ENCODE data around the gene PHKG1. TPM values are rescaled to one million over a fixed set of nuclear protein-coding genes. Genes with fewer than 3 reads are reported as not detected.
A peak's percentile ranks its signal among the peaks of the same experiment; 100 is the strongest.
"Not testable (repeated sequence)": the region's sequence is repeated elsewhere in the genome, so short reads cannot be mapped to it uniquely, and the experiment has no call there.

PHKG1 gene
- total RNA-seq, 4 donors from 2014 or later = 0.31 to 2.7 (median 0.57) TPM; not detected in 1

- no peaks in the 10 kb centered on the region for H3K9me3 ChIP-seq
- H3K4me1 ChIP-seq = peaks cover 0 to 17% (median 3%) of the 10 kb centered on the region in 3 donors
- no peaks in the 10 kb centered on the region for H3K27me3 ChIP-seq
- intact Hi-C loops (cut with DNase I) = no loop called here
- H3K27ac ChIP-seq = peak overlapping the region in 3 of 4 donors; percentile 49 to 63 (median 52)
- peak overlapping the region; percentile 53 to 71 (median 60) for H3K4me3 ChIP-seq
- 0 to 1% methylated on average over 13 to 21 of the region's 27 CpGs for WGBS, 2 donors
- no peak for DNase-seq
- peaks cover 0 to 27% (median 0%) of the 10 kb centered on the region in 3 donors for H3K36me3 ChIP-seq
- TF ChIP-seq POLR2A (IDR thresholded peaks at IDR 0.05) = no peak
- TF ChIP-seq CTCF (IDR thresholded peaks at IDR 0.05) = peak in 4 of 6 experiments; percentile 8 to 25 (median 13)
Observed at GRCh38 chr7:56033671-56034432, 58.9 kb downstream of the PHKG1 start.

GRCh38 chr7:56032578-56032977, 60.2 kb downstream of the PHKG1 start:
- peaks cover 0 to 17% (median 3%) of the 10 kb centered on the region in 3 donors for H3K4me1 ChIP-seq
- H3K9me3 ChIP-seq; H3K4me3 ChIP-seq; DNase-seq; H3K27me3 ChIP-seq; H3K27ac ChIP-seq; intact Hi-C loops (cut with DNase I): not testable (repeated sequence)
- 93 to 95% methylated on average over 7 of the region's 7 CpGs for WGBS, 2 donors
- H3K36me3 ChIP-seq = peaks cover 0 to 33% (median 0%) of the 10 kb centered on the region in 3 donors

- H3K9me3 ChIP-seq; H3K27ac ChIP-seq; DNase-seq; intact Hi-C loops (cut with DNase I); H3K4me3 ChIP-seq; H3K27me3 ChIP-seq: not testable (repeated sequence)
- H3K4me1 ChIP-seq = peaks cover 0 to 25% (median 3%) of the 10 kb centered on the region in 3 donors
- peaks cover 0 to 33% (median 0%) of the 10 kb centered on the region in 3 donors for H3K36me3 ChIP-seq
- 76 to 79% methylated on average over 6 to 8 of the region's 8 CpGs for WGBS, 2 donors
Observed at GRCh38 chr7:56031556-56031955, 61.2 kb downstream of the PHKG1 start.

GRCh38 chr7:56030340-56030739, 62.4 kb downstream of the PHKG1 start:
- no peak overlapping the region for H3K27ac ChIP-seq
- TF ChIP-seq CTCF (IDR thresholded peaks at IDR 0.05) = no peak
- TF ChIP-seq POLR2A (IDR thresholded peaks at IDR 0.05) = no peak
- H3K36me3 ChIP-seq = peaks cover 0 to 33% (median 0%) of the 10 kb centered on the region in 3 donors
- H3K9me3 ChIP-seq = no peaks in the 10 kb centered on the region
- intact Hi-C loops (cut with DNase I) = no loop called here
- DNase-seq = no peak
- peaks cover 0 to 27% (median 3%) of the 10 kb centered on the region in 3 donors for H3K4me1 ChIP-seq
- H3K4me3 ChIP-seq = no peak overlapping the region
- WGBS, 2 donors = 93 to 96% methylated on average over 4 to 8 of the region's 8 CpGs
- no peaks in the 10 kb centered on the region for H3K27me3 ChIP-seq

Small RNAs within 50 kb of the gene (small RNA-seq; reads per million reads assigned to genes)
- gene SNORA15 = 0 to 0.14 (median 0) reads per million in 4 donors
- 0 to 0.82 (median 0.11) reads per million in 4 donors for gene SNORA22B

Other genes starting within 250 kb of the PHKG1 start
- not detected for gene SEPTIN14, start 230.2 kb downstream of the PHKG1 start, total RNA-seq
- gene ZNF713, start 205.5 kb downstream of the PHKG1 start, total RNA-seq = 1 to 10 TPM in 3 of 4 donors, under 1 TPM in 1; 0.38 to 2.3 (median 1.8) TPM
- gene MRPS17, start 141.1 kb downstream of the PHKG1 start, total RNA-seq = 10 to 100 TPM in 2 of 4 donors, 1 to 10 TPM in 2; 4.3 to 11.8 (median 10.2) TPM
- gene NIPSNAP2, start 128.4 kb downstream of the PHKG1 start, total RNA-seq = 10 to 100 TPM; 11.0 to 55.5 (median 34.6) TPM
- gene PSPH, start 41.5 kb downstream of the PHKG1 start, total RNA-seq = 10 to 100 TPM; 13.9 to 46.7 (median 27.9) TPM
- 100 to 1,000 TPM in 3 of 4 donors, 10 to 100 TPM in 1; 60.6 to 163 (median 133) TPM for gene CCT6A, start 41.2 kb downstream of the PHKG1 start, total RNA-seq
- gene SUMF2, start 28.7 kb downstream of the PHKG1 start, total RNA-seq = 10 to 100 TPM; 50.3 to 88.1 (median 69.9) TPM
- gene CHCHD2, start 13.5 kb upstream of the PHKG1 start, total RNA-seq = 100 to 1,000 TPM; 296 to 475 (median 347) TPM
- gene NUPR2, start 23.5 kb upstream of the PHKG1 start, total RNA-seq = not detected

Measured in esophagus squamous epithelium (tissue), 5 donors.